ENCODE results near the gene GLDN. TPM values are rescaled to one million over a fixed set of nuclear protein-coding genes. Genes with fewer than 3 reads are reported as not detected.

Gene GLDN
- total and polyA plus RNA-seq, 2 experiments from 2014 or later: 0.32 to 1.2 TPM

GRCh38 chr15:51315726-51316125, 25.7 kb upstream of the GLDN start:
- H4K20me1 ChIP-seq (replicated peaks; ENCODE audit: insufficient read depth): no peaks in the 10 kb centered on the region
- DNase-seq (ENCODE audit: low spot score) (no peak), ATAC-seq (no peak)
- no peaks in the 10 kb centered on the region for H3K36me3 Mint-ChIP-seq (ENCODE audit: low read depth)
- no peaks in the 10 kb centered on the region for H3K9me3 Mint-ChIP-seq
- no peaks in the 10 kb centered on the region for H3F3A ChIP-seq (replicated peaks; ENCODE audit: low read depth)
- peaks cover 2% of the 10 kb centered on the region; the same call in 2 of the 3 replicates for H3K4me1 Mint-ChIP-seq
- no peaks in the 10 kb centered on the region for H3K4me1 ChIP-seq (ENCODE audit: insufficient read depth)
- H3K4me3 Mint-ChIP-seq: no peak overlapping the region
- H3K36me3 ChIP-seq (ENCODE audit: insufficient read depth): no peaks in the 10 kb centered on the region
- no peak overlapping the region for H3K4me3 ChIP-seq
- H3K27me3 Mint-ChIP-seq (ENCODE audit: insufficient read depth, low read depth, poor library complexity): peaks cover 6% of the 10 kb centered on the region
- TF ChIP-seq POLR2AphosphoS5 (IDR thresholded peaks at IDR 0.05; ENCODE audit: low read depth) (no peak), CREB1 (CRISPR knock-in tag; IDR thresholded peaks at IDR 0.05; ENCODE audit: low read depth) (no peak), JUNB (IDR thresholded peaks at IDR 0.05; ENCODE audit: unreplicated experiment) (no peak), STAT1 (IDR thresholded peaks at IDR 0.05; ENCODE audit: unreplicated experiment) (no peak), ZNF114 (CRISPR knock-in tag; IDR thresholded peaks at IDR 0.05) (no peak), ZNF331 (CRISPR knock-in tag; IDR thresholded peaks at IDR 0.05; ENCODE audit: low read depth) (no peak), ZNF462 (CRISPR knock-in tag; IDR thresholded peaks at IDR 0.05) (no peak), EZH2 (IDR thresholded peaks at IDR 0.05; ENCODE audit: low read depth, unreplicated experiment) (no peak)
- TF ChIP-seq, protein P1, sequence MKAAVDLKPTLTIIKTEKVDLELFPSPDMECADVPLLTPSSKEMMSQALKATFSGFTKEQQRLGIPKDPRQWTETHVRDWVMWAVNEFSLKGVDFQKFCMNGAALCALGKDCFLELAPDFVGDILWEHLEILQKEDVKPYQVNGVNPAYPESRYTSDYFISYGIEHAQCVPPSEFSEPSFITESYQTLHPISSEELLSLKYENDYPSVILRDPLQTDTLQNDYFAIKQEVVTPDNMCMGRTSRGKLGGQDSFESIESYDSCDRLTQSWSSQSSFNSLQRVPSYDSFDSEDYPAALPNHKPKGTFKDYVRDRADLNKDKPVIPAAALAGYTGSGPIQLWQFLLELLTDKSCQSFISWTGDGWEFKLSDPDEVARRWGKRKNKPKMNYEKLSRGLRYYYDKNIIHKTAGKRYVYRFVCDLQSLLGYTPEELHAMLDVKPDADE (IDR thresholded peaks at IDR 0.05): no peak
- no peak overlapping the region for H3K4me2 ChIP-seq
- no peak overlapping the region for H3K27ac ChIP-seq (ENCODE audit: low read depth)
- H2AFZ ChIP-seq: no peak overlapping the region
- no peaks in the 10 kb centered on the region for H3K27me3 ChIP-seq (ENCODE audit: insufficient read depth)
- peaks cover 3% of the 10 kb centered on the region; the same call in 1 of the 2 replicates for H3K9me2 ChIP-seq (ENCODE audit: insufficient read depth)
- no peaks in the 10 kb centered on the region for H3K79me2 ChIP-seq (replicated peaks; ENCODE audit: insufficient read depth)
- no peak overlapping the region for H3K27ac Mint-ChIP-seq

Measured in GM23338 (cell line).